Measurements from ENCODE around the gene CDYL2. TPM values are rescaled to one million over a fixed set of nuclear protein-coding genes. Genes with fewer than 3 reads are reported as not detected.

CDYL2 gene
- total and polyA plus RNA-seq, 4 experiments from 2014 or later, result 0.91 to 42.4 (median 20.0) TPM

- peaks cover 0 to 3% (median 0%) of the 10 kb centered on the region in 8 donors for H3K9me3 Mint-ChIP-seq
- no peaks in the 10 kb centered on the region for H3K9me3 ChIP-seq (ENCODE audit: control insufficient read depth in 1 of 2, low read length in 2 of 2)
- DNase-seq, result no peak
- H3K27ac Mint-ChIP-seq, result peak overlapping the region in 2 of 7 donors; percentile 30 to 52
- H3K27me3 Mint-ChIP-seq, result no peaks in the 10 kb centered on the region
- no peak overlapping the region for H3K4me3 ChIP-seq (ENCODE audit: low read length in 2 of 2)
- no peak overlapping the region for H3K27ac ChIP-seq (ENCODE audit: low read depth, low read length)
- H3K4me3 Mint-ChIP-seq, result no peak overlapping the region
- H3K36me3 ChIP-seq (ENCODE audit: insufficient read depth, low read length), result no peaks in the 10 kb centered on the region
- peaks cover 8 to 12% (median 12%) of the 10 kb centered on the region in 4 donors for H3K4me1 Mint-ChIP-seq
- H3K27me3 ChIP-seq (ENCODE audit: insufficient read depth, low read length), result no peaks in the 10 kb centered on the region
- ChIA-PET POLR2A (ENCODE audit: partially characterized antibody) (no interaction called here), CTCF (ENCODE audit: partially characterized antibody) (no interaction called here)
- H3K4me1 ChIP-seq (ENCODE audit: insufficient read depth, low read length), result peaks cover 12% of the 10 kb centered on the region
- peaks cover 41 to 67% of the 10 kb centered on the region in 2 donors for H3K36me3 Mint-ChIP-seq
- intact Hi-C loops (cut with micrococcal nuclease), result no loop called here
Observed at GRCh38 chr16:80607204-80607603, 197.2 kb downstream of the CDYL2 start.

GRCh38 chr16:80606221-80606766, 198.1 kb downstream of the CDYL2 start:
- no peak overlapping the region for H3K4me3 ChIP-seq (ENCODE audit: low read length in 2 of 2)
- H3K36me3 Mint-ChIP-seq, result peaks cover 37 to 64% of the 10 kb centered on the region in 2 donors
- H3K9me3 Mint-ChIP-seq, result peaks cover 0 to 3% (median 0%) of the 10 kb centered on the region in 8 donors
- no peaks in the 10 kb centered on the region for H3K9me3 ChIP-seq (ENCODE audit: control insufficient read depth in 1 of 2, low read length in 2 of 2)
- no peaks in the 10 kb centered on the region for H3K36me3 ChIP-seq (ENCODE audit: insufficient read depth, low read length)
- intact Hi-C loops (cut with micrococcal nuclease), result no loop called here
- peaks cover 12% of the 10 kb centered on the region for H3K4me1 ChIP-seq (ENCODE audit: insufficient read depth, low read length)
- ChIA-PET POLR2A (ENCODE audit: partially characterized antibody) (no interaction called here), CTCF (ENCODE audit: partially characterized antibody) (interaction anchor here (1.0 kb wide), 1 partner anchor 80 kb away, joined by 3 read pairs; no protein-coding TSS in a partner anchor)
- H3K27me3 Mint-ChIP-seq, result no peaks in the 10 kb centered on the region
- no peak for DNase-seq
- H3K27ac Mint-ChIP-seq, result peak overlapping the region in 3 of 7 donors; percentile 5 to 61 (median 52)
- H3K27ac ChIP-seq (ENCODE audit: low read depth, low read length), result no peak overlapping the region
- peak overlapping the region in 4 of 8 donors; percentile 27 to 51 (median 42) for H3K4me3 Mint-ChIP-seq
- H3K27me3 ChIP-seq (ENCODE audit: insufficient read depth, low read length), result no peaks in the 10 kb centered on the region
- H3K4me1 Mint-ChIP-seq, result peaks cover 8 to 12% (median 12%) of the 10 kb centered on the region in 4 donors

GRCh38 chr16:80604600-80605355, 199.6 kb downstream of the CDYL2 start:
- no peak for DNase-seq
- Mint-ChIP-seq H3K27me3 (no peaks in the 10 kb centered on the region), H3K4me1 (peaks cover 8 to 12% (median 12%) of the 10 kb centered on the region in 4 donors), H3K27ac (no peak overlapping the region), H3K9me3 (peaks cover 0 to 3% (median 0%) of the 10 kb centered on the region in 8 donors), H3K36me3 (peaks cover 24 to 57% of the 10 kb centered on the region in 2 donors), H3K4me3 (no peak overlapping the region)
- Histone ChIP-seq H3K4me3 (ENCODE audit: low read length in 2 of 2) (no peak overlapping the region), H3K27me3 (ENCODE audit: insufficient read depth, low read length) (no peaks in the 10 kb centered on the region), H3K4me1 (ENCODE audit: insufficient read depth, low read length) (peaks cover 12% of the 10 kb centered on the region), H3K36me3 (ENCODE audit: insufficient read depth, low read length) (no peaks in the 10 kb centered on the region), H3K9me3 (ENCODE audit: control insufficient read depth in 1 of 2, low read length in 2 of 2) (no peaks in the 10 kb centered on the region), H3K27ac (ENCODE audit: low read depth, low read length) (no peak overlapping the region)
- intact Hi-C loops (cut with micrococcal nuclease), result loop anchor here (2.0 kb wide), 1 partner anchor 14 kb away; no protein-coding TSS in a partner anchor
- ChIA-PET POLR2A (ENCODE audit: partially characterized antibody) (no interaction called here), CTCF (ENCODE audit: partially characterized antibody) (no interaction called here)

GRCh38 chr16:80602894-80603293, 201.5 kb downstream of the CDYL2 start:
- Mint-ChIP-seq H3K36me3 (peaks cover 18 to 46% of the 10 kb centered on the region in 2 donors), H3K9me3 (peaks cover 0 to 3% (median 0%) of the 10 kb centered on the region in 8 donors), H3K4me1 (peaks cover 8 to 12% (median 12%) of the 10 kb centered on the region in 4 donors), H3K27me3 (no peaks in the 10 kb centered on the region), H3K27ac (no peak overlapping the region), H3K4me3 (no peak overlapping the region)
- Histone ChIP-seq H3K4me3 (ENCODE audit: low read length in 2 of 2) (no peak overlapping the region), H3K27me3 (ENCODE audit: insufficient read depth, low read length) (no peaks in the 10 kb centered on the region), H3K9me3 (ENCODE audit: control insufficient read depth in 1 of 2, low read length in 2 of 2) (no peaks in the 10 kb centered on the region), H3K36me3 (ENCODE audit: insufficient read depth, low read length) (no peaks in the 10 kb centered on the region), H3K4me1 (ENCODE audit: insufficient read depth, low read length) (peaks cover 12% of the 10 kb centered on the region), H3K27ac (ENCODE audit: low read depth, low read length) (no peak overlapping the region)
- intact Hi-C loops (cut with micrococcal nuclease), result no loop called here
- ChIA-PET CTCF (ENCODE audit: partially characterized antibody) (interaction anchor here (1.8 kb wide), 1 partner anchor 76 kb away, joined by 4 read pairs; no protein-coding TSS in a partner anchor), POLR2A (ENCODE audit: partially characterized antibody) (no interaction called here)
- DNase-seq, result no peak

GRCh38 chr16:80601182-80601581, 203.2 kb downstream of the CDYL2 start:
- Histone ChIP-seq H3K36me3 (ENCODE audit: insufficient read depth, low read length) (no peaks in the 10 kb centered on the region), H3K4me3 (ENCODE audit: low read length in 2 of 2) (no peak overlapping the region), H3K27me3 (ENCODE audit: insufficient read depth, low read length) (no peaks in the 10 kb centered on the region), H3K9me3 (ENCODE audit: control insufficient read depth in 1 of 2, low read length in 2 of 2) (no peaks in the 10 kb centered on the region), H3K27ac (ENCODE audit: low read depth, low read length) (no peak overlapping the region), H3K4me1 (ENCODE audit: insufficient read depth, low read length) (peaks cover 5% of the 10 kb centered on the region)
- Mint-ChIP-seq H3K9me3 (peaks cover 0 to 8% (median 1%) of the 10 kb centered on the region in 8 donors), H3K27me3 (no peaks in the 10 kb centered on the region), H3K4me3 (no peak overlapping the region), H3K4me1 (peaks cover under 1 to 2% (median 1%) of the 10 kb centered on the region in 4 donors), H3K27ac (no peak overlapping the region), H3K36me3 (peaks cover 7 to 38% of the 10 kb centered on the region in 2 donors)
- POLR2A ChIA-PET (ENCODE audit: partially characterized antibody), result no interaction called here
- DNase-seq, result no peak
- intact Hi-C loops (cut with micrococcal nuclease), result no loop called here
- CTCF ChIA-PET (ENCODE audit: partially characterized antibody), result no interaction called here

GRCh38 chr16:80599466-80599865, 204.9 kb downstream of the CDYL2 start:
- no peaks in the 10 kb centered on the region for H3K27me3 Mint-ChIP-seq
- peaks cover 7 to 35% of the 10 kb centered on the region in 2 donors for H3K36me3 Mint-ChIP-seq
- Histone ChIP-seq H3K9me3 (ENCODE audit: control insufficient read depth in 1 of 2, low read length in 2 of 2) (no peaks in the 10 kb centered on the region), H3K4me1 (ENCODE audit: insufficient read depth, low read length) (no peaks in the 10 kb centered on the region), H3K27ac (ENCODE audit: low read depth, low read length) (no peak overlapping the region), H3K27me3 (ENCODE audit: insufficient read depth, low read length) (no peaks in the 10 kb centered on the region), H3K4me3 (ENCODE audit: low read length in 2 of 2) (no peak overlapping the region), H3K36me3 (ENCODE audit: insufficient read depth, low read length) (no peaks in the 10 kb centered on the region)
- no peaks in the 10 kb centered on the region for H3K4me1 Mint-ChIP-seq
- DNase-seq, result no peak
- H3K9me3 Mint-ChIP-seq, result peaks cover 0 to 11% (median 2%) of the 10 kb centered on the region in 8 donors
- intact Hi-C loops (cut with micrococcal nuclease), result no loop called here
- no peak overlapping the region for H3K4me3 Mint-ChIP-seq
- CTCF ChIA-PET (ENCODE audit: partially characterized antibody), result no interaction called here
- POLR2A ChIA-PET (ENCODE audit: partially characterized antibody), result interaction anchor here (1.6 kb wide), 1 partner anchor 19 kb away, joined by 4 read pairs; no protein-coding TSS in a partner anchor
- no peak overlapping the region for H3K27ac Mint-ChIP-seq

- Histone ChIP-seq H3K4me1 (ENCODE audit: insufficient read depth, low read length) (peaks cover 8% of the 10 kb centered on the region), H3K27me3 (ENCODE audit: insufficient read depth, low read length) (no peaks in the 10 kb centered on the region), H3K36me3 (ENCODE audit: insufficient read depth, low read length) (no peaks in the 10 kb centered on the region), H3K27ac (ENCODE audit: low read depth, low read length) (no peak overlapping the region), H3K4me3 (ENCODE audit: low read length in 2 of 2) (no peak overlapping the region), H3K9me3 (ENCODE audit: control insufficient read depth in 1 of 2, low read length in 2 of 2) (no peaks in the 10 kb centered on the region)
- ChIA-PET CTCF (ENCODE audit: partially characterized antibody) (interaction anchor here (1.2 kb wide), 1 partner anchor 17 kb away, joined by 3 read pairs; no protein-coding TSS in a partner anchor), POLR2A (ENCODE audit: partially characterized antibody) (no interaction called here)
- H3K4me1 Mint-ChIP-seq, result peaks cover 6 to 9% (median 8%) of the 10 kb centered on the region in 4 donors
- intact Hi-C loops (cut with micrococcal nuclease), result no loop called here
- no peak for DNase-seq
- H3K36me3 Mint-ChIP-seq, result peaks cover 0 to 24% of the 10 kb centered on the region in 2 donors
- peaks cover 0 to 11% (median 3%) of the 10 kb centered on the region in 8 donors for H3K9me3 Mint-ChIP-seq
- no peak overlapping the region for H3K4me3 Mint-ChIP-seq
- H3K27me3 Mint-ChIP-seq, result peaks cover 2 to 3% of the 10 kb centered on the region in 2 donors
- H3K27ac Mint-ChIP-seq, result no peak overlapping the region
Observed at GRCh38 chr16:80596507-80597207, 207.7 kb downstream of the CDYL2 start.

Data from CD4-positive, alpha-beta memory T cell (primary cell).